Measurements from ENCODE around the gene ATP2B3. TPM values are rescaled to one million over a fixed set of nuclear protein-coding genes. Genes with fewer than 3 reads are reported as not detected.

The ATP2B3 gene
- total RNA-seq, 1 donor from 2014 or later, result 0.60 TPM

- Mint-ChIP-seq H3K27me3 (peaks cover 25% of the 10 kb centered on the region), H3K36me3 (ENCODE audit: insufficient read depth) (peaks cover 3% of the 10 kb centered on the region), H3K9me3 (ENCODE audit: low read depth) (peaks cover 11% of the 10 kb centered on the region), H3K4me3 (ENCODE audit: low read depth) (no peak overlapping the region), H3K4me1 (ENCODE audit: low read depth) (no peaks in the 10 kb centered on the region), H3K27ac (no peak overlapping the region)
- TF ChIP-seq, protein P1, sequence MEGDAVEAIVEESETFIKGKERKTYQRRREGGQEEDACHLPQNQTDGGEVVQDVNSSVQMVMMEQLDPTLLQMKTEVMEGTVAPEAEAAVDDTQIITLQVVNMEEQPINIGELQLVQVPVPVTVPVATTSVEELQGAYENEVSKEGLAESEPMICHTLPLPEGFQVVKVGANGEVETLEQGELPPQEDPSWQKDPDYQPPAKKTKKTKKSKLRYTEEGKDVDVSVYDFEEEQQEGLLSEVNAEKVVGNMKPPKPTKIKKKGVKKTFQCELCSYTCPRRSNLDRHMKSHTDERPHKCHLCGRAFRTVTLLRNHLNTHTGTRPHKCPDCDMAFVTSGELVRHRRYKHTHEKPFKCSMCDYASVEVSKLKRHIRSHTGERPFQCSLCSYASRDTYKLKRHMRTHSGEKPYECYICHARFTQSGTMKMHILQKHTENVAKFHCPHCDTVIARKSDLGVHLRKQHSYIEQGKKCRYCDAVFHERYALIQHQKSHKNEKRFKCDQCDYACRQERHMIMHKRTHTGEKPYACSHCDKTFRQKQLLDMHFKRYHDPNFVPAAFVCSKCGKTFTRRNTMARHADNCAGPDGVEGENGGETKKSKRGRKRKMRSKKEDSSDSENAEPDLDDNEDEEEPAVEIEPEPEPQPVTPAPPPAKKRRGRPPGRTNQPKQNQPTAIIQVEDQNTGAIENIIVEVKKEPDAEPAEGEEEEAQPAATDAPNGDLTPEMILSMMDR (IDR thresholded peaks at IDR 0.05; ENCODE audit: unreplicated experiment), result no peak
- no peak for DNase-seq (ENCODE audit: low spot score, unreplicated experiment)
Measured at GRCh38 chrX:153606503-153606902, 89.1 kb downstream of the ATP2B3 start.

DNA sequence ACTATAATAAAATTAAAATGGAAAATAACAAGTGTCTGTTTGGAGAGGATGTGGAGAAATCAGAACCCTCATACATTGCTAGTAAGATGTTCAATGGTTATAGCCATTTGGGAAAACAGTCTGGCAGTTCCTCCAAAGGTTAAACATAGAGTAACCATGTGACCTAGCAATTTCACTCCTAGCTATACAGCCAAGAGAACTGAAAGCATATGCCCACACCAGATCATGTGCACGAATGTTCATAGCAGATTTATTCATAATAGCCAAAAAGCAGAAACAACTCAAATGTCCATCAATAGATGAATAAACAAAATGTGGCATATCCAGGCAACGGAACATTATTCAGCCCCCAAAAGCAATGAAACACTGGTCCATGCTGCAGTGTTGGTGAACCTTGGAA, 90.9 kb downstream of the ATP2B3 start:
- Mint-ChIP-seq H3K27me3 (peaks cover 21% of the 10 kb centered on the region), H3K4me3 (ENCODE audit: low read depth) (no peak overlapping the region), H3K27ac (no peak overlapping the region), H3K36me3 (ENCODE audit: insufficient read depth) (peaks cover 2% of the 10 kb centered on the region), H3K9me3 (ENCODE audit: low read depth) (peaks cover 7% of the 10 kb centered on the region), H3K4me1 (ENCODE audit: low read depth) (no peaks in the 10 kb centered on the region)
- no peak for DNase-seq (ENCODE audit: low spot score, unreplicated experiment)
- TF ChIP-seq, protein P1 (IDR thresholded peaks at IDR 0.05; ENCODE audit: unreplicated experiment), result no peak

- Mint-ChIP-seq H3K9me3 (ENCODE audit: low read depth) (peaks cover 10% of the 10 kb centered on the region), H3K4me3 (ENCODE audit: low read depth) (no peak overlapping the region), H3K27me3 (peaks cover 21% of the 10 kb centered on the region), H3K4me1 (ENCODE audit: low read depth) (no peaks in the 10 kb centered on the region), H3K36me3 (ENCODE audit: insufficient read depth) (peaks cover 2% of the 10 kb centered on the region), H3K27ac (no peak overlapping the region)
- DNase-seq (ENCODE audit: low spot score, unreplicated experiment), result no peak
- TF ChIP-seq, protein P1 (IDR thresholded peaks at IDR 0.05; ENCODE audit: unreplicated experiment), result no peak
Measured at GRCh38 chrX:153608806-153609205, 91.4 kb downstream of the ATP2B3 start.

GRCh38 chrX:153609917-153610835, 92.7 kb downstream of the ATP2B3 start:
- DNase-seq (ENCODE audit: low spot score, unreplicated experiment), result peak; percentile 68
- Mint-ChIP-seq H3K4me1 (ENCODE audit: low read depth) (no peaks in the 10 kb centered on the region), H3K27me3 (peaks cover 28% of the 10 kb centered on the region), H3K27ac (no peak overlapping the region), H3K9me3 (ENCODE audit: low read depth) (peaks cover 19% of the 10 kb centered on the region), H3K4me3 (ENCODE audit: low read depth) (peak overlapping the region; percentile 63), H3K36me3 (ENCODE audit: insufficient read depth) (peaks cover 2% of the 10 kb centered on the region)
- TF ChIP-seq, protein P1 (IDR thresholded peaks at IDR 0.05; ENCODE audit: unreplicated experiment), result peak; percentile 74

GRCh38 chrX:153610836-153611213, 93.4 kb downstream of the ATP2B3 start:
- peaks cover 2% of the 10 kb centered on the region for H3K36me3 Mint-ChIP-seq (ENCODE audit: insufficient read depth)
- H3K4me1 Mint-ChIP-seq (ENCODE audit: low read depth), result no peaks in the 10 kb centered on the region
- no peak for DNase-seq (ENCODE audit: low spot score, unreplicated experiment)
- TF ChIP-seq, protein P1 (IDR thresholded peaks at IDR 0.05; ENCODE audit: unreplicated experiment), result no peak
- H3K4me3 Mint-ChIP-seq (ENCODE audit: low read depth), result no peak overlapping the region
- no peak overlapping the region for H3K27ac Mint-ChIP-seq
- H3K27me3 Mint-ChIP-seq, result peaks cover 32% of the 10 kb centered on the region
- peaks cover 23% of the 10 kb centered on the region for H3K9me3 Mint-ChIP-seq (ENCODE audit: low read depth)
